ENCODE data around the gene CHAF1B.

DNA sequence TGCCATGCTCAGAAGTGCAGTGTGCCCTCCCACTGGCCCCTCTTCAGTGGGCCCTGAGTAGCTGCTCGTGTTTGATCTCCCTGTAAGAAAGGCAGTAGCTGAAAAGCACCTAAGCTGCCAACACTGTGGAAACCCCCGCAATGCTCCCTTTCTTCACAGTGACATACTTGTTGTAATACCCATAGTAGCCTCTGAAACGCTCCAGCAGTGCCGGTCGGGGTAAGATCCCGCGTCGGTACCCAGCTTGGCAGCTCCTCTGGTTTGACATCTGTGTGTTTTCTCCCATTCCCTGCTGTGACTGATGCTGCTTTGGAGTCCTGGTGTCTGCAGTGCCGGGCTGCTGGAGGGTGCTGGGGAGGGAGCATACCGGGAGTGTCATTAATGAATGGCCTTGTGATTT lies 3.6 kb downstream of the CHAF1B start:
- no peak for TF ChIP-seq RAD21 (CRISPR knock-in tag; conservative IDR thresholded peaks at IDR 0.05 in 1 of 2, IDR thresholded peaks at IDR 0.05 in 1 of 2)
- no peak for TF ChIP-seq PHF20 (IDR thresholded peaks at IDR 0.05; ENCODE audit: partially characterized antibody)
- no peak for TF ChIP-seq NRF1 (conservative IDR thresholded peaks at IDR 0.05 in 1 of 2, IDR thresholded peaks at IDR 0.05 in 1 of 2)
- no peak for TF ChIP-seq POLR2A (conservative IDR thresholded peaks at IDR 0.05)
- TF ChIP-seq, protein P1, sequence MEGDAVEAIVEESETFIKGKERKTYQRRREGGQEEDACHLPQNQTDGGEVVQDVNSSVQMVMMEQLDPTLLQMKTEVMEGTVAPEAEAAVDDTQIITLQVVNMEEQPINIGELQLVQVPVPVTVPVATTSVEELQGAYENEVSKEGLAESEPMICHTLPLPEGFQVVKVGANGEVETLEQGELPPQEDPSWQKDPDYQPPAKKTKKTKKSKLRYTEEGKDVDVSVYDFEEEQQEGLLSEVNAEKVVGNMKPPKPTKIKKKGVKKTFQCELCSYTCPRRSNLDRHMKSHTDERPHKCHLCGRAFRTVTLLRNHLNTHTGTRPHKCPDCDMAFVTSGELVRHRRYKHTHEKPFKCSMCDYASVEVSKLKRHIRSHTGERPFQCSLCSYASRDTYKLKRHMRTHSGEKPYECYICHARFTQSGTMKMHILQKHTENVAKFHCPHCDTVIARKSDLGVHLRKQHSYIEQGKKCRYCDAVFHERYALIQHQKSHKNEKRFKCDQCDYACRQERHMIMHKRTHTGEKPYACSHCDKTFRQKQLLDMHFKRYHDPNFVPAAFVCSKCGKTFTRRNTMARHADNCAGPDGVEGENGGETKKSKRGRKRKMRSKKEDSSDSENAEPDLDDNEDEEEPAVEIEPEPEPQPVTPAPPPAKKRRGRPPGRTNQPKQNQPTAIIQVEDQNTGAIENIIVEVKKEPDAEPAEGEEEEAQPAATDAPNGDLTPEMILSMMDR (IDR thresholded peaks at IDR 0.05 in 2 of 3, conservative IDR thresholded peaks at IDR 0.05 in 1 of 3; ENCODE audit: insufficient read depth in 2 of 3, low read depth in 1 of 3, low read length in 3 of 3), result no peak
- no peak for TF ChIP-seq EGR1 (conservative IDR thresholded peaks at IDR 0.05)
- TF ChIP-seq BRCA1 (IDR thresholded peaks at IDR 0.05), result no peak
- no peak for TF ChIP-seq BRCA1 (CRISPR knock-in tag; IDR thresholded peaks at IDR 0.05)
- TF ChIP-seq SMC3 (conservative IDR thresholded peaks at IDR 0.05; ENCODE audit: insufficient read depth, low read depth, low read length), result no peak
- TF ChIP-seq SREBF2 (CRISPR knock-in tag; IDR thresholded peaks at IDR 0.05), result no peak
- TF ChIP-seq FOXA1 (IDR thresholded peaks at IDR 0.05; ENCODE audit: borderline replicate concordance), result no peak
